ENCODE measurements around the gene STK36. TPM values are rescaled to one million over a fixed set of nuclear protein-coding genes. Genes with fewer than 3 reads are reported as not detected.

Gene STK36
- total RNA-seq, 1 experiment from 2014 or later = 47.7 TPM

DNA sequence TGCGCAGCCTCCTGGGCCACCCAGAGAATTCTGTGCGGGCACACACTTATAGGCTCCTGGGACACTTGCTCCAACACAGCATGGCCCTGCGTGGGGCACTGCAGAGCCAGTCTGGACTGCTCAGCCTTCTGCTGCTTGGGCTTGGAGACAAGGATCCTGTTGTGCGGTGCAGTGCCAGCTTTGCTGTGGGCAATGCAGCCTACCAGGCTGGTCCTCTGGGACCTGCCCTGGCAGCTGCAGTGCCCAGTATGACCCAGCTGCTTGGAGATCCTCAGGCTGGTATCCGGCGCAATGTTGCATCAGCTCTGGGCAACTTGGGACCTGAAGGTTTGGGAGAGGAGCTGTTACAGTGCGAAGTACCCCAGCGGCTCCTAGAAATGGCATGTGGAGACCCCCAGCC lies 27.0 kb downstream of the STK36 start:
- DNase-seq (ENCODE audit: low spot score) (no peak), ATAC-seq (no peak)
- ChIA-PET CTCF (interaction anchor here (1.3 kb wide), 1 partner anchor 12 kb away, joined by 5 read pairs; the partner anchor contains the start of gene TTLL4), POLR2A (no interaction called here)
- H3K9me3 Mint-ChIP-seq = no peaks in the 10 kb centered on the region
- no peaks in the 10 kb centered on the region for H3K4me1 Mint-ChIP-seq
- H3K36me3 Mint-ChIP-seq = peaks cover 8% of the 10 kb centered on the region
- no peaks in the 10 kb centered on the region for H3K27me3 Mint-ChIP-seq (ENCODE audit: low read depth)
- TF ChIP-seq, protein P1, sequence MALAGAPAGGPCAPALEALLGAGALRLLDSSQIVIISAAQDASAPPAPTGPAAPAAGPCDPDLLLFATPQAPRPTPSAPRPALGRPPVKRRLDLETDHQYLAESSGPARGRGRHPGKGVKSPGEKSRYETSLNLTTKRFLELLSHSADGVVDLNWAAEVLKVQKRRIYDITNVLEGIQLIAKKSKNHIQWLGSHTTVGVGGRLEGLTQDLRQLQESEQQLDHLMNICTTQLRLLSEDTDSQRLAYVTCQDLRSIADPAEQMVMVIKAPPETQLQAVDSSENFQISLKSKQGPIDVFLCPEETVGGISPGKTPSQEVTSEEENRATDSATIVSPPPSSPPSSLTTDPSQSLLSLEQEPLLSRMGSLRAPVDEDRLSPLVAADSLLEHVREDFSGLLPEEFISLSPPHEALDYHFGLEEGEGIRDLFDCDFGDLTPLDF (CRISPR knock-in tag; IDR thresholded peaks at IDR 0.05) = no peak
- TF ChIP-seq, protein P2, sequence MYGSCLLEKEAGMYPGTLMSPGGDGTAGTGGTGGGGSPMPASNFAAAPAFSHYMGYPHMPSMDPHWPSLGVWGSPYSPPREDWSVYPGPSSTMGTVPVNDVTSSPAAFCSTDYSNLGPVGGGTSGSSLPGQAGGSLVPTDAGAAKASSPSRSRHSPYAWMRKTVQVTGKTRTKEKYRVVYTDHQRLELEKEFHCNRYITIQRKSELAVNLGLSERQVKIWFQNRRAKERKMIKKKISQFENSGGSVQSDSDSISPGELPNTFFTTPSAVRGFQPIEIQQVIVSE (CRISPR knock-in tag; IDR thresholded peaks at IDR 0.05; ENCODE audit: borderline replicate concordance) = no peak
- TF ChIP-seq CREB1 (CRISPR knock-in tag; IDR thresholded peaks at IDR 0.05) = no peak
- TF ChIP-seq ZNF416 (CRISPR knock-in tag; IDR thresholded peaks at IDR 0.05) = no peak
- TF ChIP-seq, protein P3, sequence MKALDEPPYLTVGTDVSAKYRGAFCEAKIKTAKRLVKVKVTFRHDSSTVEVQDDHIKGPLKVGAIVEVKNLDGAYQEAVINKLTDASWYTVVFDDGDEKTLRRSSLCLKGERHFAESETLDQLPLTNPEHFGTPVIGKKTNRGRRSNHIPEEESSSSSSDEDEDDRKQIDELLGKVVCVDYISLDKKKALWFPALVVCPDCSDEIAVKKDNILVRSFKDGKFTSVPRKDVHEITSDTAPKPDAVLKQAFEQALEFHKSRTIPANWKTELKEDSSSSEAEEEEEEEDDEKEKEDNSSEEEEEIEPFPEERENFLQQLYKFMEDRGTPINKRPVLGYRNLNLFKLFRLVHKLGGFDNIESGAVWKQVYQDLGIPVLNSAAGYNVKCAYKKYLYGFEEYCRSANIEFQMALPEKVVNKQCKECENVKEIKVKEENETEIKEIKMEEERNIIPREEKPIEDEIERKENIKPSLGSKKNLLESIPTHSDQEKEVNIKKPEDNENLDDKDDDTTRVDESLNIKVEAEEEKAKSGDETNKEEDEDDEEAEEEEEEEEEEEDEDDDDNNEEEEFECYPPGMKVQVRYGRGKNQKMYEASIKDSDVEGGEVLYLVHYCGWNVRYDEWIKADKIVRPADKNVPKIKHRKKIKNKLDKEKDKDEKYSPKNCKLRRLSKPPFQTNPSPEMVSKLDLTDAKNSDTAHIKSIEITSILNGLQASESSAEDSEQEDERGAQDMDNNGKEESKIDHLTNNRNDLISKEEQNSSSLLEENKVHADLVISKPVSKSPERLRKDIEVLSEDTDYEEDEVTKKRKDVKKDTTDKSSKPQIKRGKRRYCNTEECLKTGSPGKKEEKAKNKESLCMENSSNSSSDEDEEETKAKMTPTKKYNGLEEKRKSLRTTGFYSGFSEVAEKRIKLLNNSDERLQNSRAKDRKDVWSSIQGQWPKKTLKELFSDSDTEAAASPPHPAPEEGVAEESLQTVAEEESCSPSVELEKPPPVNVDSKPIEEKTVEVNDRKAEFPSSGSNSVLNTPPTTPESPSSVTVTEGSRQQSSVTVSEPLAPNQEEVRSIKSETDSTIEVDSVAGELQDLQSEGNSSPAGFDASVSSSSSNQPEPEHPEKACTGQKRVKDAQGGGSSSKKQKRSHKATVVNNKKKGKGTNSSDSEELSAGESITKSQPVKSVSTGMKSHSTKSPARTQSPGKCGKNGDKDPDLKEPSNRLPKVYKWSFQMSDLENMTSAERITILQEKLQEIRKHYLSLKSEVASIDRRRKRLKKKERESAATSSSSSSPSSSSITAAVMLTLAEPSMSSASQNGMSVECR (CRISPR knock-in tag; IDR thresholded peaks at IDR 0.05; ENCODE audit: borderline replicate concordance) = no peak
- TF ChIP-seq, protein P4, sequence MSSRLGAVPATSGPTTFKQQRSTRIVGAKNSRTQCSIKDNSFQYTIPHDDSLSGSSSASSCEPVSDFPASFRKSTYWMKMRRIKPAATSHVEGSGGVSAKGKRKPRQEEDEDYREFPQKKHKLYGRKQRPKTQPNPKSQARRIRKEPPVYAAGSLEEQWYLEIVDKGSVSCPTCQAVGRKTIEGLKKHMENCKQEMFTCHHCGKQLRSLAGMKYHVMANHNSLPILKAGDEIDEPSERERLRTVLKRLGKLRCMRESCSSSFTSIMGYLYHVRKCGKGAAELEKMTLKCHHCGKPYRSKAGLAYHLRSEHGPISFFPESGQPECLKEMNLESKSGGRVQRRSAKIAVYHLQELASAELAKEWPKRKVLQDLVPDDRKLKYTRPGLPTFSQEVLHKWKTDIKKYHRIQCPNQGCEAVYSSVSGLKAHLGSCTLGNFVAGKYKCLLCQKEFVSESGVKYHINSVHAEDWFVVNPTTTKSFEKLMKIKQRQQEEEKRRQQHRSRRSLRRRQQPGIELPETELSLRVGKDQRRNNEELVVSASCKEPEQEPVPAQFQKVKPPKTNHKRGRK (CRISPR knock-in tag; IDR thresholded peaks at IDR 0.05; ENCODE audit: borderline replicate concordance) = no peak
- no peak overlapping the region for H3K27ac Mint-ChIP-seq
- no peak overlapping the region for H3K4me3 Mint-ChIP-seq

DNA sequence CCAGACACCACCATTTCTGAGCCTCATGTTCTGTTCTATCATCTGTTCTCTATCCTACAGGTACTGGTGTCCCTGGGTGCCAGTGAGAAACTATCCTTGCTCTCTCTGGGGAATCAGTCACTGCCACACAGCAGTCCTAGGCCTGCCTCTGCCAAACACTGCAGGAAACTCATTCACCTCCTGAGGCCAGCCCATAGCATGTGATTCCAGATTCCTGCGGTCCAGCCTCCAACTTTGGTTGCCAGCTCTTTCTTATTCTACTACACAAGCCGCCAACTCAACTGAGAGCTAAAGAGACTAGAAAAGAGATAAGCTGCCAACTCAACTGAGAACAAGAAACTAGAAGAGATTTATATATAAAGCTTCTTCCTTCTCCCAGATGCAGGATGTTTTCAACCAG lies 29.9 kb downstream of the STK36 start:
- no peak overlapping the region for H3K27ac Mint-ChIP-seq
- ATAC-seq (no peak), DNase-seq (ENCODE audit: low spot score) (no peak)
- H3K4me3 Mint-ChIP-seq = no peak overlapping the region
- peaks cover 4% of the 10 kb centered on the region; the same call in 1 of the 2 replicates for H3K36me3 Mint-ChIP-seq
- POLR2A ChIA-PET = no interaction called here
- H3K27me3 Mint-ChIP-seq (ENCODE audit: low read depth) = no peaks in the 10 kb centered on the region
- H3K4me1 Mint-ChIP-seq = no peaks in the 10 kb centered on the region
- no peaks in the 10 kb centered on the region for H3K9me3 Mint-ChIP-seq
- CTCF ChIA-PET = interaction anchor here (0.6 to 3.4 kb wide), 2 partner anchors 14 to 146 kb away, joined by 3 to 11 read pairs; no protein-coding TSS in a partner anchor
- TF ChIP-seq, protein P5, sequence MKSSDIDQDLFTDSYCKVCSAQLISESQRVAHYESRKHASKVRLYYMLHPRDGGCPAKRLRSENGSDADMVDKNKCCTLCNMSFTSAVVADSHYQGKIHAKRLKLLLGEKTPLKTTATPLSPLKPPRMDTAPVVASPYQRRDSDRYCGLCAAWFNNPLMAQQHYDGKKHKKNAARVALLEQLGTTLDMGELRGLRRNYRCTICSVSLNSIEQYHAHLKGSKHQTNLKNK (CRISPR knock-in tag; IDR thresholded peaks at IDR 0.05) = no peak
- TF ChIP-seq FOXJ3 (CRISPR knock-in tag; IDR thresholded peaks at IDR 0.05; ENCODE audit: borderline replicate concordance) (no peak), NFE2L1 (CRISPR knock-in tag; IDR thresholded peaks at IDR 0.05) (no peak), RORB (CRISPR knock-in tag; IDR thresholded peaks at IDR 0.05) (no peak), TEAD1 (CRISPR knock-in tag; IDR thresholded peaks at IDR 0.05) (no peak), ZNF317 (CRISPR knock-in tag; IDR thresholded peaks at IDR 0.05; ENCODE audit: borderline replicate concordance, low read depth) (no peak), OVOL2 (CRISPR knock-in tag; IDR thresholded peaks at IDR 0.05; ENCODE audit: borderline replicate concordance) (no peak), ZNF671 (CRISPR knock-in tag; IDR thresholded peaks at IDR 0.05) (no peak), NR2C2 (CRISPR knock-in tag; IDR thresholded peaks at IDR 0.05) (no peak), ZNF232 (CRISPR knock-in tag; IDR thresholded peaks at IDR 0.05) (no peak), ETV6 (CRISPR knock-in tag; IDR thresholded peaks at IDR 0.05) (no peak)
- TF ChIP-seq, protein P6, sequence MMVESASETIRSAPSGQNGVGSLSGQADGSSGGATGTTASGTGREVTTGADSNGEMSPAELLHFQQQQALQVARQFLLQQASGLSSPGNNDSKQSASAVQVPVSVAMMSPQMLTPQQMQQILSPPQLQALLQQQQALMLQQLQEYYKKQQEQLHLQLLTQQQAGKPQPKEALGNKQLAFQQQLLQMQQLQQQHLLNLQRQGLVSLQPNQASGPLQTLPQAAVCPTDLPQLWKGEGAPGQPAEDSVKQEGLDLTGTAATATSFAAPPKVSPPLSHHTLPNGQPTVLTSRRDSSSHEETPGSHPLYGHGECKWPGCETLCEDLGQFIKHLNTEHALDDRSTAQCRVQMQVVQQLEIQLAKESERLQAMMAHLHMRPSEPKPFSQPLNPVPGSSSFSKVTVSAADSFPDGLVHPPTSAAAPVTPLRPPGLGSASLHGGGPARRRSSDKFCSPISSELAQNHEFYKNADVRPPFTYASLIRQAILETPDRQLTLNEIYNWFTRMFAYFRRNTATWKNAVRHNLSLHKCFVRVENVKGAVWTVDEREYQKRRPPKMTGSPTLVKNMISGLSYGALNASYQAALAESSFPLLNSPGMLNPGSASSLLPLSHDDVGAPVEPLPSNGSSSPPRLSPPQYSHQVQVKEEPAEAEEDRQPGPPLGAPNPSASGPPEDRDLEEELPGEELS (CRISPR knock-in tag; IDR thresholded peaks at IDR 0.05) = no peak
- TF ChIP-seq, protein P7, sequence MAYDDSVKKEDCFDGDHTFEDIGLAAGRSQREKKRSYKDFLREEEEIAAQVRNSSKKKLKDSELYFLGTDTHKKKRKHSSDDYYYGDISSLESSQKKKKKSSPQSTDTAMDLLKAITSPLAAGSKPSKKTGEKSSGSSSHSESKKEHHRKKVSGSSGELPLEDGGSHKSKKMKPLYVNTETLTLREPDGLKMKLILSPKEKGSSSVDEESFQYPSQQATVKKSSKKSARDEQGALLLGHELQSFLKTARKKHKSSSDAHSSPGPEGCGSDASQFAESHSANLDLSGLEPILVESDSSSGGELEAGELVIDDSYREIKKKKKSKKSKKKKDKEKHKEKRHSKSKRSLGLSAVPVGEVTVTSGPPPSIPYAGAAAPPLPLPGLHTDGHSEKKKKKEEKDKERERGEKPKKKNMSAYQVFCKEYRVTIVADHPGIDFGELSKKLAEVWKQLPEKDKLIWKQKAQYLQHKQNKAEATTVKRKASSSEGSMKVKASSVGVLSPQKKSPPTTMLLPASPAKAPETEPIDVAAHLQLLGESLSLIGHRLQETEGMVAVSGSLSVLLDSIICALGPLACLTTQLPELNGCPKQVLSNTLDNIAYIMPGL (CRISPR knock-in tag; IDR thresholded peaks at IDR 0.05) = no peak
- TF ChIP-seq, protein P8, sequence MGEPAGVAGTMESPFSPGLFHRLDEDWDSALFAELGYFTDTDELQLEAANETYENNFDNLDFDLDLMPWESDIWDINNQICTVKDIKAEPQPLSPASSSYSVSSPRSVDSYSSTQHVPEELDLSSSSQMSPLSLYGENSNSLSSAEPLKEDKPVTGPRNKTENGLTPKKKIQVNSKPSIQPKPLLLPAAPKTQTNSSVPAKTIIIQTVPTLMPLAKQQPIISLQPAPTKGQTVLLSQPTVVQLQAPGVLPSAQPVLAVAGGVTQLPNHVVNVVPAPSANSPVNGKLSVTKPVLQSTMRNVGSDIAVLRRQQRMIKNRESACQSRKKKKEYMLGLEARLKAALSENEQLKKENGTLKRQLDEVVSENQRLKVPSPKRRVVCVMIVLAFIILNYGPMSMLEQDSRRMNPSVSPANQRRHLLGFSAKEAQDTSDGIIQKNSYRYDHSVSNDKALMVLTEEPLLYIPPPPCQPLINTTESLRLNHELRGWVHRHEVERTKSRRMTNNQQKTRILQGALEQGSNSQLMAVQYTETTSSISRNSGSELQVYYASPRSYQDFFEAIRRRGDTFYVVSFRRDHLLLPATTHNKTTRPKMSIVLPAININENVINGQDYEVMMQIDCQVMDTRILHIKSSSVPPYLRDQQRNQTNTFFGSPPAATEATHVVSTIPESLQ (CRISPR knock-in tag; IDR thresholded peaks at IDR 0.05) = no peak
- TF ChIP-seq, protein P2 (CRISPR knock-in tag; IDR thresholded peaks at IDR 0.05; ENCODE audit: borderline replicate concordance) = no peak

All from WTC11 (cell line).